NB4 (cell line): ENCODE measurements around the gene RAB11FIP2.

Source experiments
- DNase-seq: peaks from one replicate; pipeline ENCODE4 v3.0.0; 2010; ENCODE audit warnings: low read depth
- H3K4me3 ChIP-seq: one replicate; pipeline ENCODE4 v1.5.1; 2011; ENCODE audit warnings: mild to moderate bottlenecking, low read depth, low read length, moderate library complexity
- MAX ChIP-seq: IDR thresholded peaks from 2 replicates; pipeline ENCODE4 v1.6.1; 2011; ENCODE audit warnings: low read depth, low read length
- MYC ChIP-seq: IDR thresholded peaks from 2 replicates; pipeline ENCODE4 v1.6.1; 2011; ENCODE audit warnings: low read depth, low read length
- POLR2A ChIP-seq: IDR thresholded peaks from 2 replicates; pipeline ENCODE4 v1.6.1; 2011; ENCODE audit warnings: mild to moderate bottlenecking; ENCODE audit not compliant: insufficient read length; ENCODE audit errors: extremely low read depth
- TF ChIP-seq, protein P1 (sequence below): IDR thresholded peaks from one replicate; pipeline ENCODE4 v1.5.1; 2012; ENCODE audit warnings: low read depth, low read length

The RAB11FIP2 gene

GRCh38 chr10:117972168-117972837, 74.4 kb downstream of the RAB11FIP2 start:
- TF ChIP-seq, protein P1, sequence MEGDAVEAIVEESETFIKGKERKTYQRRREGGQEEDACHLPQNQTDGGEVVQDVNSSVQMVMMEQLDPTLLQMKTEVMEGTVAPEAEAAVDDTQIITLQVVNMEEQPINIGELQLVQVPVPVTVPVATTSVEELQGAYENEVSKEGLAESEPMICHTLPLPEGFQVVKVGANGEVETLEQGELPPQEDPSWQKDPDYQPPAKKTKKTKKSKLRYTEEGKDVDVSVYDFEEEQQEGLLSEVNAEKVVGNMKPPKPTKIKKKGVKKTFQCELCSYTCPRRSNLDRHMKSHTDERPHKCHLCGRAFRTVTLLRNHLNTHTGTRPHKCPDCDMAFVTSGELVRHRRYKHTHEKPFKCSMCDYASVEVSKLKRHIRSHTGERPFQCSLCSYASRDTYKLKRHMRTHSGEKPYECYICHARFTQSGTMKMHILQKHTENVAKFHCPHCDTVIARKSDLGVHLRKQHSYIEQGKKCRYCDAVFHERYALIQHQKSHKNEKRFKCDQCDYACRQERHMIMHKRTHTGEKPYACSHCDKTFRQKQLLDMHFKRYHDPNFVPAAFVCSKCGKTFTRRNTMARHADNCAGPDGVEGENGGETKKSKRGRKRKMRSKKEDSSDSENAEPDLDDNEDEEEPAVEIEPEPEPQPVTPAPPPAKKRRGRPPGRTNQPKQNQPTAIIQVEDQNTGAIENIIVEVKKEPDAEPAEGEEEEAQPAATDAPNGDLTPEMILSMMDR: no peak
- TF ChIP-seq MAX (no peak), POLR2A (no peak), MYC (no peak)
- DNase-seq: no peak
- no peak overlapping the region for H3K4me3 ChIP-seq

GRCh38 chr10:117970962-117971361, 75.8 kb downstream of the RAB11FIP2 start:
- no peak for TF ChIP-seq POLR2A
- TF ChIP-seq, protein P1: no peak
- no peak for TF ChIP-seq MAX
- no peak for TF ChIP-seq MYC
- no peak overlapping the region for H3K4me3 ChIP-seq
- no peak for DNase-seq

GRCh38 chr10:117969592-117969991, 77.1 kb downstream of the RAB11FIP2 start:
- TF ChIP-seq, protein P1: no peak
- TF ChIP-seq POLR2A: no peak
- no peak for TF ChIP-seq MAX
- no peak for TF ChIP-seq MYC
- H3K4me3 ChIP-seq: no peak overlapping the region
- DNase-seq: no peak

DNA sequence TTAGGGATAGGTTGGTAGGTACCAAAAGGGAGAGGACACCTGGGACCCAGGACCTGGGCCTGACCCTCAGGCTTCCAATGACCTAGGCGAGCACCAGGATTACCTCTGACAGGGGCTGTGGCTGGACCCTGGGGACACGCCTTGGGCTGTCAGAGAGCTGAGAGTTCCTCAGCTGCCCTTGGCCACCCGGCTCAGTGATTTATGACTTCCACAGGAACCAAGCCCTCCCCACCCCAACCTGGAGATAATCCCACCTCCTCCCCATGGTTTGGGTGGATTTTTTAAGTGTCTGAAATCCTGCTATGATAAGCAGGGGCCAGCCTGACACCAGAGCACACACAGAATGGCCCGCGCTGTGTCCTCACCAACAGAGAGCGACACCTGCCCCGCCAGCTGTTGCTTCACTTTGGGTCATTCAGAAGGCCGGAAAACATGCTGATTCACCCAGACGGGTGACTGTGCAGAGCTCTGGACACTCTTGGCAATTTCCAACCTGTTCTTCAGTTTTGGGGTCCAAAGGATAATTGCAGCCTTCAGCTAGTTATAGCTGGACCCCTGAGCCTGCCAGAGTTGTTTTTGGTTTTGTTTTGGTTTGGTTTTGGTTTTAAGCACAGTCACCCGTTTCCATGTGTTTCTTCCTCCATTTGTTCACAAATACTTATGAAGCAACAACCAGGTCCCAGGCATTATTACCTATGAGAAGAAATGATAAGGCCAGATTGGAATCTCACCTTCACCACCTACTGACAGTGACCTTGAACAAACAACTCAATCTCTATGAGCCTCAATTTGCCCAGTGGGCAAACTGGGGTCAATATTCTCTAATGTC, 78.2 kb downstream of the RAB11FIP2 start:
- H3K4me3 ChIP-seq: no peak overlapping the region
- DNase-seq: no peak
- TF ChIP-seq MAX (no peak), POLR2A (no peak)

DNA sequence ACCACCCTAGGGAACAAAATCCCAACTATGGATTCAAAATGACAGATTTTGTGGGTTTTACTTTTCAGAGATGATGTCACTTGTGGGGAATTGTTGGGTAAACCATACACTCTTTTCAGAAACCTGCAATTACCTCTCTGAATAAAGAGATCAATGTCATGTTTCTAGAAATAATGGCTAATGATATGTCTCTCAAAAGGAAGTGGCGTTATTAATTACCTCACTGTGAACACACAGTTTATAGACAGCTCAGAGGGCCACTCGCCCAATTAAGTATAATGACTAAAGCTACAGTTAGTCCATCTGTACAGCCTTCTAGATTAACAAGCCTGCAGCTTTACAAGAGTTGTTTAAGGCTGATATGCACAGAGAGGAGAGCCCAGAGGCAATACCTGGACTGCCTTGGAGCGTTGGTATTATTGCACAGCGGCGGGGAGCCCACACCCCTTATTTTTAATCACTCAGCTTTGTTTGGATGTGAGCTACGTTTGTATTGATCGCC, 79.5 kb downstream of the RAB11FIP2 start:
- TF ChIP-seq MYC: no peak
- no peak for TF ChIP-seq MAX
- TF ChIP-seq POLR2A: no peak
- TF ChIP-seq, protein P1: no peak
- no peak for DNase-seq
- H3K4me3 ChIP-seq: no peak overlapping the region

GRCh38 chr10:117965984-117966383, 80.8 kb downstream of the RAB11FIP2 start:
- no peak overlapping the region for H3K4me3 ChIP-seq
- no peak for DNase-seq
- TF ChIP-seq POLR2A: no peak
- TF ChIP-seq, protein P1: no peak
- no peak for TF ChIP-seq MAX
- no peak for TF ChIP-seq MYC
